Neural progenitor cell (in vitro differentiated cells): ENCODE measurements around the gene CEBPB. TPM values are rescaled to one million over a fixed set of nuclear protein-coding genes. Genes with fewer than 3 reads are reported as not detected.
"Not testable (repeated sequence)": the region's sequence is repeated elsewhere in the genome, so short reads cannot be mapped to it uniquely, and the experiment has no call there.

ENCODE experiments used
- DNase-seq: peaks from one replicate; pipeline ENCODE4 v3.0.0-alpha.2; 2016; ENCODE audit warnings: low spot score
- H2AFZ ChIP-seq: fragments of 200-600 bp; sonication (generic); replicated peaks from 2 replicates; pipeline ENCODE4 v1.6.1; 2016; ENCODE audit warnings: antibody characterized with exemption
- H3F3A ChIP-seq: fragments of 200-600 bp; sonication (generic); 2 replicates; pipeline ENCODE4 v1.6.1; 2016; ENCODE audit warnings: antibody characterized with exemption, low read depth
- H3K27ac ChIP-seq: fragments of 200-600 bp; sonication (generic); 2 replicates; pipeline ENCODE4 v1.5.1; 2016; ENCODE audit warnings: mild to moderate bottlenecking
- H3K27me3 ChIP-seq: fragments of 200-600 bp; sonication (generic); 2 replicates; pipeline ENCODE4 v1.6.1; 2016; ENCODE audit warnings: mild to moderate bottlenecking, moderate library complexity
- H3K36me3 ChIP-seq: fragments of 200-600 bp; sonication (generic); 2 replicates; pipeline ENCODE4 v1.5.1; 2016
- H3K4me1 ChIP-seq: fragments of 200-600 bp; sonication (generic); 2 replicates; pipeline ENCODE4 v1.6.1; 2016; ENCODE audit warnings: mixed run types
- H3K4me2 ChIP-seq: fragments of 200-600 bp; sonication (generic); 2 replicates; pipeline ENCODE4 v1.6.1; 2016
- H3K4me3 ChIP-seq: fragments of 200-600 bp; sonication (generic); 2 replicates; pipeline ENCODE4 v1.5.1; 2016
- H3K79me2 ChIP-seq: fragments of 200-600 bp; sonication (generic); 2 replicates; pipeline ENCODE4 v1.6.1; 2016; ENCODE audit warnings: low read depth
- H3K9ac ChIP-seq: fragments of 200-600 bp; sonication (generic); 2 replicates; pipeline ENCODE4 v1.6.1; 2016
- H3K9me3 ChIP-seq: fragments of 200-600 bp; sonication (generic); 2 replicates; pipeline ENCODE4 v1.5.1; 2016; ENCODE audit warnings: low read depth
- H4K20me1 ChIP-seq: fragments of 200-600 bp; sonication (generic); 2 replicates; pipeline ENCODE4 v1.6.1; 2016; ENCODE audit warnings: low read depth
- H3K27ac Mint-ChIP-seq: 3 replicates; pipeline ENCODE4 v1.8.0; 2021; ENCODE audit warnings: mixed read lengths
- H3K27me3 Mint-ChIP-seq: 2 replicates; pipeline ENCODE4 v1.8.0; 2022; ENCODE audit warnings: low read depth, mild to moderate bottlenecking, inconsistent platforms, moderate library complexity, mixed read lengths; ENCODE audit not compliant: insufficient read depth
- H3K36me3 Mint-ChIP-seq: 3 replicates; pipeline ENCODE4 v1.8.0; 2021; ENCODE audit warnings: mixed read lengths
- H3K4me1 Mint-ChIP-seq: 3 replicates; pipeline ENCODE4 v1.8.0; 2021; ENCODE audit warnings: mixed read lengths
- H3K4me3 Mint-ChIP-seq: 3 replicates; pipeline ENCODE4 v1.8.0; 2021; ENCODE audit warnings: mild to moderate bottlenecking, moderate library complexity, mixed read lengths
- H3K9me3 Mint-ChIP-seq: 3 replicates; pipeline ENCODE4 v1.8.0; 2020; ENCODE audit warnings: mixed read lengths
- EZH2 ChIP-seq: fragments of 200-600 bp; sonication (generic); IDR thresholded peaks from 2 replicates; pipeline ENCODE4 v1.6.1; 2017; ENCODE audit warnings: antibody characterized with exemption, mild to moderate bottlenecking, moderate library complexity
- EZH2phosphoT487 ChIP-seq: fragments of 200-600 bp; sonication (generic); IDR thresholded peaks from 2 replicates; pipeline ENCODE4 v1.6.1; 2017; ENCODE audit warnings: antibody characterized with exemption
- total RNA-seq: library from RNA; depleted of rRNA; stranded (reverse); fragments of >200 nt; gene quantifications from 2 replicates; pipeline ENCODE4 v1.2.3, GENCODE V29; 2015; ENCODE audit warnings: low replicate concordance
- TF ChIP-seq, protein P1 (sequence below): fragments of 200-600 bp; sonication (generic); IDR thresholded peaks from 2 replicates; pipeline ENCODE4 v1.5.1; 2017; ENCODE audit warnings: antibody characterized with exemption, mild to moderate bottlenecking

The CEBPB gene
- total RNA-seq, 1 donor from 2014 or later = 1.8 TPM

DNA sequence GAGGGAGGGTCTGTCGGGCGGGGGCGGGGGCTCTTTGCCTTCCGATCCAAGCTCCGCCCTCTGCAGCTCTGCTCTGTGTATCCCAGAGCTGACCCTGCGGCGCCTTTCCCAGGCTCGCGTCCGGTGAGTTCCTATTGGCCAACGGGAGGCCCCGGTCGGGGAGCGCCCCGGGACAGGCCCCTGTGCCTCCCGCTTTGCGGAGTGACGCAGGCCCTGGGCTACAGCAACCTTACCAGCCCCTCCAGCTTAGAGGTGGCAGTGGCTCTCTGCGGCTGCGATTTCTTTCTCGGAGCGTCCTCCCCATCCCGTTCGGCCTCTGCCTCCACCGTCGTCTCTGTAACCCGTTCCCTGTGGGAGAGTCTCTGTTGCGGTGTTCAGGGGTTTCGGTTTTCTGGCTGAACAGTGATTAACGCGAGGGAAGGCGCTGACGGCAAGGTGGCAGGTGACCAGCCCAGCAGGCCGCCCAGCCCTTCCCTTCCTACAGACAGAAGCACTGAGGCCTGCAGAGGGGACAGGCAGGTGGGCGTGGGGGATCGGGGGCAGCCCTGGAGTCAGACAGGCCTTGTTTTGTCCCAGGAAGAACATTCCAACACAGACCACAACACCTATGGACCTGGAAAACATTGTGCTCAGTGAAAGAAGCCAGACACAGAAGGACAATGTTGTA, 18.1 kb upstream of the CEBPB start:
- TF ChIP-seq EZH2phosphoT487 = no peak
- TF ChIP-seq, protein P1, sequence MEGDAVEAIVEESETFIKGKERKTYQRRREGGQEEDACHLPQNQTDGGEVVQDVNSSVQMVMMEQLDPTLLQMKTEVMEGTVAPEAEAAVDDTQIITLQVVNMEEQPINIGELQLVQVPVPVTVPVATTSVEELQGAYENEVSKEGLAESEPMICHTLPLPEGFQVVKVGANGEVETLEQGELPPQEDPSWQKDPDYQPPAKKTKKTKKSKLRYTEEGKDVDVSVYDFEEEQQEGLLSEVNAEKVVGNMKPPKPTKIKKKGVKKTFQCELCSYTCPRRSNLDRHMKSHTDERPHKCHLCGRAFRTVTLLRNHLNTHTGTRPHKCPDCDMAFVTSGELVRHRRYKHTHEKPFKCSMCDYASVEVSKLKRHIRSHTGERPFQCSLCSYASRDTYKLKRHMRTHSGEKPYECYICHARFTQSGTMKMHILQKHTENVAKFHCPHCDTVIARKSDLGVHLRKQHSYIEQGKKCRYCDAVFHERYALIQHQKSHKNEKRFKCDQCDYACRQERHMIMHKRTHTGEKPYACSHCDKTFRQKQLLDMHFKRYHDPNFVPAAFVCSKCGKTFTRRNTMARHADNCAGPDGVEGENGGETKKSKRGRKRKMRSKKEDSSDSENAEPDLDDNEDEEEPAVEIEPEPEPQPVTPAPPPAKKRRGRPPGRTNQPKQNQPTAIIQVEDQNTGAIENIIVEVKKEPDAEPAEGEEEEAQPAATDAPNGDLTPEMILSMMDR = no peak
- TF ChIP-seq EZH2 = no peak
- Histone ChIP-seq H3K4me3 (peak overlapping the region; percentile 46), H2AFZ (peak overlapping the region; percentile 92), H3K27me3 (no peaks in the 10 kb centered on the region), H4K20me1 (no peaks in the 10 kb centered on the region), H3K9ac (no peak overlapping the region), H3K79me2 (no peaks in the 10 kb centered on the region), H3K36me3 (no peaks in the 10 kb centered on the region), H3F3A (peaks cover 28% of the 10 kb centered on the region), H3K4me1 (peaks cover 5% of the 10 kb centered on the region), H3K9me3 (no peaks in the 10 kb centered on the region), H3K4me2 (peak overlapping the region; percentile 84), H3K27ac (peak overlapping the region; percentile 47)
- Mint-ChIP-seq H3K9me3 (peaks cover 3% of the 10 kb centered on the region), H3K27ac (peak overlapping the region; percentile 67), H3K4me1 (peaks cover 18% of the 10 kb centered on the region), H3K4me3 (peak overlapping the region; percentile 54), H3K27me3 (peaks cover 7% of the 10 kb centered on the region), H3K36me3 (no peaks in the 10 kb centered on the region)
- peak; percentile 90 for DNase-seq

DNA sequence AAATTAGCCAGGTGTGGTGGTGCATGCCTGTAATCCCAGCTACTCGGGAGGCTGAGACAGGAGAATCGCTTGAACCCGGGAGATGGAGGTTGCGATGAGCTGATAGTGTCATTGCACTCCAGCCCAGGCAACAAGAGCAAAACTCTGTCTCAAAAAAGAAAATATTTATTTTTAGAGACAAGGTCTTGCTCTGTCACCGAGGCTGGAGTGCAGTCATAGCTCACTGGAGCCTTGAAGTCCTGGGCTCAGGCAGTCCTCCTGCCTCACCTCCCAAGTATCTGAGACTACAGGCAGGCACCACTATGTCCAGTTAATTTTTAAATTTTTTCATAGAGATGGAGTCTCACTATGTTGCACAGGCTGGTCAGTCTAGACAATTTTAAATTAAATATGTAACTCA, 16.2 kb upstream of the CEBPB start:
- Histone ChIP-seq H3K27me3 (no peaks in the 10 kb centered on the region), H3K4me2 (no peak overlapping the region), H4K20me1 (no peaks in the 10 kb centered on the region), H3K4me1 (peaks cover 5% of the 10 kb centered on the region), H3K4me3 (no peak overlapping the region), H3K36me3 (no peaks in the 10 kb centered on the region), H3K27ac (no peak overlapping the region), H3K9ac (no peak overlapping the region), H3K79me2 (no peaks in the 10 kb centered on the region), H3F3A (peaks cover 28% of the 10 kb centered on the region), H3K9me3 (no peaks in the 10 kb centered on the region), H2AFZ (no peak overlapping the region)
- no peaks in the 10 kb centered on the region for H3K36me3 Mint-ChIP-seq
- no peak overlapping the region for H3K27ac Mint-ChIP-seq
- peaks cover 4% of the 10 kb centered on the region for H3K27me3 Mint-ChIP-seq
- H3K4me3 Mint-ChIP-seq = no peak overlapping the region
- peaks cover 1% of the 10 kb centered on the region for H3K9me3 Mint-ChIP-seq
- no peak for DNase-seq
- TF ChIP-seq EZH2 = no peak
- TF ChIP-seq EZH2phosphoT487 = no peak
- TF ChIP-seq, protein P1 = no peak
- H3K4me1 Mint-ChIP-seq = peaks cover 18% of the 10 kb centered on the region

DNA sequence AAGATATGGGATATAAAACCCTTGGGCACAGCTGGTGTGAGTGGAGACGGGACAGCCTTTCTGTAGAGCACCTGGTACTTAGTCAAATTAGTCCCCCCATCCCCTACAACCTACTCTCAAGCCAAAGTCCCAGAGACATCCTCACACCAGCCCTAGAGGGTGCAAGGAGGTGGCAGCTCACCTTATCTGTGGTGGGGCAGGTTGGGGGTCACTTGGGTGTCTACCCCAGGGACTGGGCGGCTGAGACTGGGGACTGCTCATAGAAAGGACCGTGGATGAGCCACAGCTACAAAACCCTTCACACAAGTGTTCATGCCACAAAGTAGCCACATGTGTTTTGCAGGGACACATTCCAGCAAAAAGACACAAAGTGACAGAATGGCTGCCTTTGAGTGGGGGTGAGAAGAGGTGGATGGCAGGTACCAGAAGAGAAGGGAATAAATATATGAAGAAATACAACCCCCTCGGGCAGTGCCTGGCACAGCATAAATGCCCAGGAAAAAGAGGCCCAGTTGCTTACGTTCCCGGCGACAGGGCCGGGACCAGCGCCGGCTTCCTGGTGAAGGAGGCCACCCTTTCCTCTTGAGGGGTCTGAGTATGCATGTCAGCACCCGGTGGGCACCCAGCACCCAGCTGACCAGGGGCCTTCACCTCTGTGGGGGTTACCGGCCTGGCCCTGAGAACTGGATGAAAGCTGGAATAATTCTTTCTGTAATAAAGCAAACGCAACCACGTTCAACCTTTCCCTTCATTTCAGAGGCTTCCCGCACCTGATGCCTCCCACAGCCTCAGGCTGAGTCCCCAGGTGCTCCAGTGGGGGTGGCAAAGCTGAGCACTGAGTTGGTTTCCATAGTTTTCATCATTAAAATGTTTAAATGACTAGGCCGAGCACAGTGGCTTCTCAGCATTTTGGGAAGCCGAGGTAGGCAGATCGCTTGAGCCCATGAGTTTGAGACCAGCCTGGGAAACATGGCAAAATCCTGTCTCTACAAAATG, 14.4 kb upstream of the CEBPB start:
- H3F3A ChIP-seq = peaks cover 21% of the 10 kb centered on the region
- H4K20me1 ChIP-seq = no peaks in the 10 kb centered on the region
- TF ChIP-seq, protein P1 = no peak
- TF ChIP-seq EZH2phosphoT487 = no peak
- no peak for TF ChIP-seq EZH2
- Mint-ChIP-seq H3K4me1 (peaks cover 16% of the 10 kb centered on the region), H3K36me3 (no peaks in the 10 kb centered on the region), H3K27ac (no peak overlapping the region), H3K27me3 (peaks cover 6% of the 10 kb centered on the region), H3K4me3 (no peak overlapping the region), H3K9me3 (no peaks in the 10 kb centered on the region)
- H3K27ac ChIP-seq = no peak overlapping the region
- no peak overlapping the region for H3K4me2 ChIP-seq
- DNase-seq = no peak
- no peaks in the 10 kb centered on the region for H3K36me3 ChIP-seq
- no peak overlapping the region for H3K9ac ChIP-seq
- H3K4me3 ChIP-seq = no peak overlapping the region
- H3K27me3 ChIP-seq = no peaks in the 10 kb centered on the region
- no peak overlapping the region for H2AFZ ChIP-seq
- no peaks in the 10 kb centered on the region for H3K79me2 ChIP-seq
- peaks cover 5% of the 10 kb centered on the region for H3K4me1 ChIP-seq
- H3K9me3 ChIP-seq = no peaks in the 10 kb centered on the region

DNA sequence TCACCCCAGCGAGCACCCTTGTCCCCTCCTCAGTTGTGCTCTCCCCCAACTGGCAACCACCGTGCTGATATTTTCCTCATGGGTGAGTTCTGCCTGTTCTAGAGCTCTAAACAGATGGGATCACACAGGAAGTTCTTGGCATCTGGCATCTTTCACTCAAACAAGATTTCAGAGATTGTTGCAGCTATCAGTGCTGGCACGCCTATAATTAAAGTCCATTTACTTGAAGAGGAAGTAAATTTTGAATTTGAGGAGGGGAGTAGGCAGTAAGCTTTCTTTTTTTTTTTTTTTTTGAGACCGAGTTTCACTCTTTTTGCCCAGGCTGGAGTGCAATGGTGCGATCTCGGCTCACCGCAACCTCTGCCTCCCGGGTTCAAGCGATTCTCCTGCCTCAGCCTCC, 12.0 kb upstream of the CEBPB start:
- not testable (repeated sequence) for H3K4me2 ChIP-seq, H3K27me3 ChIP-seq, H2AFZ ChIP-seq, H3K9ac ChIP-seq, H3K4me1 ChIP-seq, DNase-seq, H3K4me3 Mint-ChIP-seq, H3K36me3 ChIP-seq, H3F3A ChIP-seq, H3K27me3 Mint-ChIP-seq, H3K27ac ChIP-seq, H3K9me3 Mint-ChIP-seq, H4K20me1 ChIP-seq, H3K4me3 ChIP-seq, H3K4me1 Mint-ChIP-seq, H3K9me3 ChIP-seq, H3K36me3 Mint-ChIP-seq, H3K27ac Mint-ChIP-seq, H3K79me2 ChIP-seq
